ENCODE results near the gene MORC3.
A peak's percentile ranks its signal among the peaks of the same experiment; 100 is the strongest.

Gene MORC3

GRCh38 chr21:36423771-36424433 lies 103.9 kb downstream of the MORC3 start:
- H3K27ac ChIP-seq: no peak overlapping the region
- TF ChIP-seq, protein P1, sequence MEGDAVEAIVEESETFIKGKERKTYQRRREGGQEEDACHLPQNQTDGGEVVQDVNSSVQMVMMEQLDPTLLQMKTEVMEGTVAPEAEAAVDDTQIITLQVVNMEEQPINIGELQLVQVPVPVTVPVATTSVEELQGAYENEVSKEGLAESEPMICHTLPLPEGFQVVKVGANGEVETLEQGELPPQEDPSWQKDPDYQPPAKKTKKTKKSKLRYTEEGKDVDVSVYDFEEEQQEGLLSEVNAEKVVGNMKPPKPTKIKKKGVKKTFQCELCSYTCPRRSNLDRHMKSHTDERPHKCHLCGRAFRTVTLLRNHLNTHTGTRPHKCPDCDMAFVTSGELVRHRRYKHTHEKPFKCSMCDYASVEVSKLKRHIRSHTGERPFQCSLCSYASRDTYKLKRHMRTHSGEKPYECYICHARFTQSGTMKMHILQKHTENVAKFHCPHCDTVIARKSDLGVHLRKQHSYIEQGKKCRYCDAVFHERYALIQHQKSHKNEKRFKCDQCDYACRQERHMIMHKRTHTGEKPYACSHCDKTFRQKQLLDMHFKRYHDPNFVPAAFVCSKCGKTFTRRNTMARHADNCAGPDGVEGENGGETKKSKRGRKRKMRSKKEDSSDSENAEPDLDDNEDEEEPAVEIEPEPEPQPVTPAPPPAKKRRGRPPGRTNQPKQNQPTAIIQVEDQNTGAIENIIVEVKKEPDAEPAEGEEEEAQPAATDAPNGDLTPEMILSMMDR (IDR thresholded peaks at IDR 0.05; ENCODE audit: low read depth, low read length, missing control alignments): no peak
- H3K4me3 ChIP-seq (ENCODE audit: low read depth, low read length): no peak overlapping the region
- no peak for DNase-seq
- H3K27me3 ChIP-seq (replicated peaks): no peaks in the 10 kb centered on the region
- in situ Hi-C loops (cut with HindIII; ENCODE audit: low pct_ligation_motif_present, low sequenced_read_pairs): no loop called here
- H3K36me3 ChIP-seq (replicated peaks): no peaks in the 10 kb centered on the region

- Histone ChIP-seq H3K27me3 (replicated peaks) (no peaks in the 10 kb centered on the region), H3K27ac (no peak overlapping the region), H3K36me3 (replicated peaks) (no peaks in the 10 kb centered on the region), H3K4me3 (ENCODE audit: low read depth, low read length) (no peak overlapping the region)
- no peak for DNase-seq
- TF ChIP-seq, protein P1 (IDR thresholded peaks at IDR 0.05; ENCODE audit: low read depth, low read length, missing control alignments): no peak
- in situ Hi-C loops (cut with HindIII; ENCODE audit: low pct_ligation_motif_present, low sequenced_read_pairs): no loop called here
These were observed 104.6 kb downstream of the MORC3 start for GRCh38 chr21:36424592-36424991.

DNA sequence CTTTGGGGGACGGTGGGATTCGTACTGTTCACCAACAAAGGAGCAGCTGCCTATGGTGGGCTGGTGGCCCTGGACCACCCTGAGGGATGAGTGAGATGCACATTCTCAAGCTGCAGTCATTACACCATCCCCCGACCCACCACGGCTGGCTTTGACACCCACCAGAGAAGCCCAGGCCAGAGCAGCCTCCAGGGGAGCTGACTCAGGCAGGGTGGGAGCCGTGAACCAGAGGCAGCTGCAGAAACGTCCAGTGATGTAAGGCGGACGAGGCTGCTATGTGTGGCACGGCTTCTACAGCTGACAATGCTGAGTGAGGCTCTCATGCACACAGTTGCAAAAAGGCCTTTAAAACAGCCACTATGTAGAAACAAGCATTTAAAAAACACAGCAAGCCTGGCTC lies 105.3 kb downstream of the MORC3 start:
- no peak overlapping the region for H3K27ac ChIP-seq
- H3K36me3 ChIP-seq (replicated peaks): no peaks in the 10 kb centered on the region
- DNase-seq: peak; percentile 75
- no peaks in the 10 kb centered on the region for H3K27me3 ChIP-seq (replicated peaks)
- in situ Hi-C loops (cut with HindIII; ENCODE audit: low pct_ligation_motif_present, low sequenced_read_pairs): no loop called here
- H3K4me3 ChIP-seq (ENCODE audit: low read depth, low read length): no peak overlapping the region
- TF ChIP-seq, protein P1 (IDR thresholded peaks at IDR 0.05; ENCODE audit: low read depth, low read length, missing control alignments): no peak

Measured in brain microvascular endothelial cell (primary cell).